Raji (cell line): Measurements from ENCODE around the gene DCHS2.

Source experiments
- POLR2A ChIP-seq: IDR thresholded peaks from 2 replicates; pipeline ENCODE4 v1.6.1; 2011; ENCODE audit warnings: low read depth, low read length, control low read depth; ENCODE audit not compliant: insufficient read depth

The DCHS2 gene, protein sequence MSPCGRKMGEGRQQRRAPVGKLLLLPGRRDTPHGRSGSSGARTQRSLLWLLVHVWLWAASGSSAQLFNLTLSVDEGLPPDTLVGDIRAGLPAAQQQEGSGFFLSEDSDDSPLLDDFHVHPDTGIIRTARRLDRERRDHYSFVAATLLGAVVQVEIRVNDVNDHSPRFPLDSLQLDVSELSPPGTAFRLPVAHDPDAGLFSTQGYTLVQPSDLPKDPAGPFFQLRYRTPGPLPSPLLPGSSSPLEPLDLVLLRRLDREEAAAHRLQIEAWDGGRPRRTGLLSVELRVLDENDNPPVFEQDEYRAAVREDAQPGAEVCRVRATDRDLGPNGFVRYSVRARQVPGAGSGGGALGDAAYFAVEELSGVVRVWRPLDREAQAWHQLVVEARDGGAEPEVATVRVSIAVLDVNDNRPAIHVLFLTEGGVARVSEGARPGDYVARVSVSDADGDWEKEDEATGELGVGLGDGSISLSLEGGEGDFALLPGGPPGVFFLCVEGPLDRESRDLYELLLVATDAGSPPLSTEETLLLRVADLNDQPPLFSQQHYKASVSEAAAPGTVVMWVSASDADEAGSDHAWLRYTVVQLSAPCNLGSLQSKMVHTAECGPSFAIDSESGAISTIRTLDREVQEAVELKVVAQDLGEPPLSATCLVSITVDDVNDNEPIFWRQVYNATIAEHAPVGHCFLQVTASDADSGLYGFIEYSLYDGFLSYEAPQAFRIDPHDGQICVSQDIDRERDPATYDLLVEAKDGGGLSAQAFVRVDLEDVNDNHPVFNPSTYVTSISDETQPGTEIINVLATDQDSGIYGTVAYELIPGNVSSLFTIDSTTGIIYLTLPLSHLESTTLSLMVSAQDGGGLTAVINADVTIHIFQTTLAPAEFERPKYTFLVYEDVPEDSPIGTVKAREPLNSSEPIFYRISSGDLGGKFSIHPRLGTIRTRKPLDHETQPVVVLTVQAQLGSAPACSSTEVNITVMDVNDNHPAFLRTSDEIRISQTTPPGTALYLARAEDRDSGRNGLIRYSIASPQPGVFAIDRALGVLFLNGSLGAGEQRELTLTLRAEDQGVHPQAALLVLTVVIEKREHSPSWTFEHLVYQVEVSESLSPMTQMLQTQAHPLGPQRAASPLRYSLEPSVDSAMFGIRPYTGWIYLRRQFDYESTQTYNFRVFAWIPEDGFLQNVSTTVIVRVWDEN (N-terminal part only)

DNA sequence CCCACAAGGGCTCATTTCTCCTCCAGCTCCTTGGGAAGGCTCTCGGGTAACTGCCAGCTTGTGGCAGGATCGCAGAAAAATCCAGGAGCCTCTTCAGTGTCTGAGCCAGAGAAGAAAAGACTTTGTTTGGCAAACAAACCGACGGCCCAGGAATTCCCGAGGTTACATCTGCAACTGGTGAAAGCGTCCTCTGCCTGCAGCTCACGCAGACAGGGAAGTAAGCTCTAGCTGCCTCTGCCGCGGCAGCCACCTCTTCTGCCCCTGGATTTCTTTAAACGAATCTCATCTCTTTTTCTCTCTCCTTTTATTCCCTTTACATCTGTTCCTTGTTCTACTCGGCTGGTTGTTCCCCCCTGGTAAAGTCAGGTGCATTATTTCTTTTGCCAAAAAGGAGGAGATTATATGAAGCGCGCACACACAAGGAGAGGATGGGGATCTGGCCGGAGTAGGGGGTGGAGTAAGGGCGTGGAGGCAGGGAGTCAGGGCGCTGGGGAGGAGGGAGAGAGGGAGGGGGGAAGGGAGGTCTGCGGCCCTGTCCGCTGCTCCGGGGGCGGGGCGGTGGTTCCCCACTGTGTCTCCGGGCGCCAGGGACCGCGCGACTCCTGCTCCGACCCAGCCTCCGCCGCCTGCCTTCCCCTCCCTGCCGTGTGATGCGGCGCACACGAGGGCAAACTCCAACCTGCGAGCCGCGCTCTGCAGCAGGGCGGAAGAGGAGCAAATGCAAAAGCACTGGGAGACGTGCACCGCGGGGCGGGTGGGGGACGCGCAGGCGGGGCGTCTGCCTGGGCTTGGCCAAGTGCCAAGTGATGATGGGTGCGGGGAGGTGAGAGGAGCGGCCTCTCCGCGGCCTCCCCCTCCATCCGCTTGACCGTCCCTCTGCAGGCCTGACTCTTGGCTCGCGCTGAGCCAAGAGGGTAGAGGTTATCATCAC, at the start of gene DCHS2:
DCHS2 (minus strand) TSS at position 459 of the 931 bp plus-strand sequence; CDS start at position 15, 444 bp downstream.
- TF ChIP-seq POLR2A, result no peak

DNA sequence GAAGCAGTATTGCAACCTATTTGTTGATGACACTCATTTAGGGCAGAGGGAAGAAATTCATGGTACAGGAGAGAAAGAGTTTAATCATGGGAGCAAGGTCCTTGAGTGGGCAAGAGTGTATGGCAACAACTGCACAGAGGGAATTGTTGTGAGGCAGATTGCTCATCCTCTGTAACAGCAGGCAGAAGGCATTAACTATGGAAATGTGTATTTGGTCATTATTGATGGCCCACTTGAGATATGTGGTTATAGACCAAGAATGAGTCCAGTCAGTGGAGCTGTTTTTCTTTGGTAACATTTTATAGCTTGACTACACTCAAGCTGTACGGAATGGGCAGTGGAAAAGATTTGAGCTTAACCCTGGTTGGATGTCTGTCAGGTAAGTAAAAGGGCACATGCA, 42.7 kb upstream of the DCHS2 start:
- TF ChIP-seq POLR2A, result no peak

DNA sequence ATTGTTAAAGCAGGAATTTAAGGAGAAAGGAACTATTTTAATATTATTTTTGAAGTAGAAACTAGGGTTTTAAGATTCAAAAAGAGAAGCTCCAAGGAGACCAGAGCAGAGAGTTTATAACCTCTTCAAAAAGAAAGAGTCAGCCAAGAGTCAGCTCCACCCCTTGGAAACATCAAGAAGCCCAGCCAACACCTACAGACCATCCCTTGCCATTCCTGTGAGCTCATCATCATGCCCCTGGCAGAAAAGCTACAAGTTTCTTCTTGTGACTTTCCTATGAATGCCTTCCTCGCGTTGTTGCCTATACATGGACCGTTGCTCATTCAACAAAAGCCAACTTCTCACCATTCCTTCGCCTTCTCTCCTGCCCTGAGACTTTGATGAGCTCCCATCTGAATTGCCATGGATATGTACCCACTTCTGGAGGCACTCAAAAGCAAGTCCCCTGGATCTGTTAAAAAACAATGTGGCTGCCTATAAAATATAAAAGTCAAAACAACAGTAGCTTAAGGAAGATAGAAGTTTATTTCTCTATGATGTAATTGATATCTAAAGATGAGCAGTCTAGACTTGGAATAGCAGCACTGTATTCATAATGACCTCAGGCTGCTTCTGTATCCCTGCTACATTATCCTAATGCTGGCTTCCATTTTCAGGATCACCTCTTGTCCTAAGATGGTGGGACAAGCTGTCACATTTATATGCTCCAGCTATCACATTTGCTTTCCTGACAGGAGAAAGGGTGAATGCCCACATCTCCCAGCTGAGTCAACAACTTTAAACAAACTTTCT, 38.3 kb upstream of the DCHS2 start:
- TF ChIP-seq POLR2A, result no peak

DNA sequence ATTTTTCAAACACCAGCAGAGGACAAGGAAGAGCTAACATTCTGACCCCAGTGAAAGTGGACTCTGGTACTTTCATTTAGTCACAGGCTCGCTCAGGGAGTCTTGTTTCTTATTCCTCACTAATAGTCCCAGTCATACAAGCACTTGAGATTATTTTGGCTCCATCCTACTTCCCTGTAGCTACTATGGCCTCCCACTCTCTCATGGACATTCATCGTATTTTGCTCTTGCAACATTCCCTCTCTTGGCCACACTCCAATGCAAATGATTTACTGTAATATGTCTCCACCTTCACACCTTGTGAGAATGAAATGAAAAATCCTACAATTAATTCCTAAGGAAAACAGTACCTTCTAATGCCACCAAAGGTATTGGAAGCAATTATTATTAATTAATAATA, 37.3 kb upstream of the DCHS2 start:
- TF ChIP-seq POLR2A, result no peak

- TF ChIP-seq POLR2A, result no peak
Observed at GRCh38 chr4:154527308-154527707, 35.7 kb upstream of the DCHS2 start.

DNA sequence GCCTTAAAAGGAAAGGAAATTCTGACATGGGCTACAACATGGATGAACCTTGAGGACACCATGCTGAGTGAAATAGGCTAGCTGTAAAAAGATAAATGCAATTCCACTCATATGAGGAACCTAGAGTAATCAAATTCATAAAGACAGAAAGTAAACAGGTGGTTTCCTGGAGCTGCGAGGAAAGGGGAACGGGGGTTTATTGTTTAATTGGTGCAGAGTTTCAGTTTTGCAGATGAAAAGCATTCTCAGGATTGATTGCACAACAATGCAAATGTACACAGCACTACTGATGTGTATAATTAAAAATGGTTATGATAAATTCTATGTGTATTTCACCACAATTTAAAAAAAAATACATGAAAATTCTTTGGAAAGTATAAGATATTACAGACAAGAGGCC, 34.6 kb upstream of the DCHS2 start:
- TF ChIP-seq POLR2A, result no peak

DNA sequence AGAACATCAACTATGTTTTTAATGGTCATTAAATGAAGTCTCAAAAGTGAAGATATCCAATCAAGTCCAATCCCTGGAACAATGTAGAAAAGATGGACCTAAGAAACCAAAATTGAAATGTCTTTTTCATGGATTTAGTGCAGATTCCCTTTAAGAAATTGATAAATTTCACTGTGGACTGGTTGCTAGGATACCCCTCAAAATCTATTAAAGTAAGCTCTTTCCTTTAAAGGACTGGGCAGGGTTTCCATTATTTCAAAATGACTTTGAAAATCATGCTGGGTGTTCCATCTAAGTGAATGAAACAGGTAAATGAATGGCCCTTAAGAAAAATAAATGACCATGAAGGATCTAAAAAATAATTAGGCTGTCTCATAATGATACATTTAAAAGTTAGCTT, 30.0 kb upstream of the DCHS2 start:
- TF ChIP-seq POLR2A, result no peak

GRCh38 chr4:154519214-154519613, 27.6 kb upstream of the DCHS2 start:
- TF ChIP-seq POLR2A, result no peak

DNA sequence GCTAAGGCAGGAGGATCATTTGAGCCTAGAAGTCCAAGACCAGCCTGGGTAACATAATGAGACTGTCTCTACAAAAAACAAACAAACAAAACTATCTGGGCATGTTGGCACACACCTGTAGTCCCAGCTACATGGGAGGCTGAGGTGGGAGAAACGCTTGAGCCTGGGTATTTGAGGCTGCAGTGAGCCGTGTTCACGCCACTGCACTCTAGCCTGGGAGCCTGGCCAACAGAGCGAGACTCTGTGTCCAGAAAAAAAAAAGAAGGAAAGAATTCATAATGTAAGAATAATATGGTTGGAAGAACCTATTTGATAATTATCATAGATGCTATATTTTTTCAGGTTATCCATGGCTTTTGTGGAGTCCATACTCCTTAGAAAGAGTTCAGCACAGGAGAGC, 26.0 kb upstream of the DCHS2 start:
- no peak for TF ChIP-seq POLR2A

GRCh38 chr4:154516318-154517029, 24.9 kb upstream of the DCHS2 start:
- TF ChIP-seq POLR2A, result no peak

DNA sequence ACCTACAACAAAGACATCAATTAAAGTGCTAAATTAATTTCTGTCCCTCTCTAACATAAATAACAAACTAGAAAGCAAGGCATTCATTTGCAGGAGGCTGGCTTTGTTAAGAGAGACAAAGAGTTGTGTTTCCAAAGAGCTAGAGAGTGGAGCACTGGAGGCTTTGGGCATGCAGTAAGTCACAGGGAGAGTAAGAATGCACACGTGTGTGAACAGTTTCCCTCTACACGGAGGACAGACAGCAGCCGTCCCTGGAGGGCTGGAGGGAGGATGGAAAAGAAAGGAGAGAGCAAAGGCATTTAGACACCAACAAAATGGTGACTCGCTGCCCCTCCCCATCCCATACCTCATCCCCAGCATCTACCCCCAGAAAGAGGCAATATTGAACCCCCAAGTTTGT, 20.4 kb upstream of the DCHS2 start:
- TF ChIP-seq POLR2A, result no peak

DNA sequence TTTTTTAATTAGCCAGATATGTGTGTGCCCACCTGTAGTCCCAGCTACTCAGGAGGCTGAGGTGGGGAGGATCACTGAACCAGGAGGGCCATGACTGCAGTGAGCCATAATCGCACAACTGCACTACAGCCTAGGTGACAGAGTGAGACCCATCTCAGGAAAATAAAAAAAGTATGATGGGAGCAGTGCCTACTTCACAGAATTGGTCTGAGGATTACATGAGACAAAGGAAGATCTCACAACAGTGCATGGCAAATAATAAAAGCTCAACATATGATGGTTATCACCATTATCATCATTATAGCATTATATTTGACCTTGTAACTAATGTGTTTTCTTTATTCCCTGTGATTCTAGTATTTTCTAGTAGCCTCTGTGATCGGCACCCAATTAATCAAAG, 19.9 kb upstream of the DCHS2 start:
- no peak for TF ChIP-seq POLR2A

DNA sequence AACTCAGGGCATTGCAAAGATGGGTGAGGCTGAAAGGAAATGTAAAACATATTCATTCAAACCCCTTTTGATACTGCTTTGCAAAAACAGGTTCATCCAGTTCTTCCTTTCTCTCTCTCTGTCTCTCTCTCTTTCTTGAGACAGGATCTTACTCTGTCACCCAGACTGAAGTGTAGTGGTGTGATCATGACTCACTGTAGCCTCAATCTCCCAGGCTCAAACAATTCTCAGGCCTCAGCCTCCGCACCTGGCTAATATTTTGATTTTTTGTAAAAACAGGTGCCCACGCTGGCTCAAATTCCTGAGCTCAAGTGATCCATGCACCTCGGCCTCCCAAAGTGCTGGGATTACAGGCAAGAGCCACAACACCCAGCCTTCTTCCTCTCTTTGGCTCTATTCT, 15.6 kb upstream of the DCHS2 start:
- TF ChIP-seq POLR2A, result no peak

DNA sequence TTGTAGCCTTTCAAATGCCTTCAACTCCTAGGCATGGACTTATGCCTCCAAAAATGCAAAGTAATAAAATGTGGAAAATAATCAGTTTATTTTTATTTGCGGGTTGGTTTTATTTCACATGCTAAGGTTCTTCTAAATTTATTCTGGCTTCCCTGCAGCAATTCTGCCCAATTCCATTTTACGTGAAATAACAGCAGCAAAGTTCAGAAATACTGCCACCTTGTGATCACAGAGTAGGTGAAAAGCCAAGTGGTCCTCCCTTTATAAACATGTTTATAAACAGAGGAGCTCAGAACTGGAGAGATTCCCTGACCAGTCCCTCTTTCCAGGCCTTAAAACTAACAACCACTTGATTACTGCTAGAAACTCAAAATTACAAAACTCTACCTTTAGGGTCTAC, 14.7 kb upstream of the DCHS2 start:
- no peak for TF ChIP-seq POLR2A

- no peak for TF ChIP-seq POLR2A
Observed at GRCh38 chr4:154503598-154503997, 12.0 kb upstream of the DCHS2 start.
